H9 (cell line): ENCODE data around the gene SPHK1. TPM values are rescaled to one million over a fixed set of nuclear protein-coding genes. Genes with fewer than 3 reads are reported as not detected.

ENCODE experiments used
- DNase-seq: peaks from one replicate; pipeline ENCODE4 v3.0.0-alpha.2; 2017
- H2AFZ ChIP-seq: one replicate; pipeline ENCODE4 v1.6.1; 2013; ENCODE audit warnings: mild to moderate bottlenecking, low read length, control low read depth, moderate library complexity
- H2AK5ac ChIP-seq: 2 replicates; pipeline ENCODE4 v1.6.1; 2013; ENCODE audit warnings: low read length, control low read depth, mixed read lengths; ENCODE audit not compliant: insufficient read length
- H2BK120ac ChIP-seq: one replicate; pipeline ENCODE4 v1.6.1; 2013; ENCODE audit warnings: low read depth, mild to moderate bottlenecking, low read length, control low read depth, inconsistent platforms; ENCODE audit not compliant: poor library complexity, severe bottlenecking
- H2BK12ac ChIP-seq: 2 replicates; pipeline ENCODE4 v1.6.1; 2013; ENCODE audit warnings: low read length, control low read depth, mixed read lengths, low read depth; ENCODE audit not compliant: insufficient read length
- H2BK15ac ChIP-seq: 2 replicates; pipeline ENCODE4 v1.6.1; 2013; ENCODE audit warnings: low read depth, low read length, control low read depth
- H2BK20ac ChIP-seq: one replicate; pipeline ENCODE4 v1.6.1; 2013; ENCODE audit warnings: low read depth, mild to moderate bottlenecking, low read length, control low read depth, inconsistent platforms; ENCODE audit not compliant: poor library complexity, severe bottlenecking
- H2BK5ac ChIP-seq: 2 replicates; pipeline ENCODE4 v1.6.1; 2013; ENCODE audit warnings: low read length, control low read depth, mixed read lengths; ENCODE audit not compliant: insufficient read length
- H3K14ac ChIP-seq: 2 replicates; pipeline ENCODE4 v1.6.1; 2013; ENCODE audit warnings: low read length, control low read depth; ENCODE audit not compliant: insufficient read depth
- H3K18ac ChIP-seq: 2 replicates; pipeline ENCODE4 v1.6.1; 2013; ENCODE audit warnings: low read depth, mild to moderate bottlenecking, mixed read lengths, low read length, control low read depth; ENCODE audit not compliant: insufficient read length
- H3K23ac ChIP-seq: 2 replicates; pipeline ENCODE4 v1.6.1; 2013; ENCODE audit warnings: low read length, control low read depth, mixed read lengths, low read depth; ENCODE audit not compliant: insufficient read length
- H3K23me2 ChIP-seq: 2 replicates; pipeline ENCODE4 v1.6.1; 2013; ENCODE audit warnings: low read depth, mild to moderate bottlenecking, mixed read lengths, low read length, control low read depth; ENCODE audit not compliant: insufficient read length, poor library complexity, severe bottlenecking
- H3K27ac ChIP-seq: 2 replicates; pipeline ENCODE4 v1.5.1; 2013; ENCODE audit warnings: low read length, control low read depth, mixed read lengths, low read depth; ENCODE audit not compliant: insufficient read length
- H3K27me3 ChIP-seq: 2 replicates; pipeline ENCODE4 v1.6.1; 2013; ENCODE audit warnings: low read length, control low read depth, inconsistent platforms; ENCODE audit not compliant: insufficient read depth
- H3K4ac ChIP-seq: 2 replicates; pipeline ENCODE4 v1.6.1; 2013; ENCODE audit warnings: low read depth, mild to moderate bottlenecking, control low read depth, inconsistent platforms, low read length, moderate library complexity
- H3K4me1 ChIP-seq: 2 replicates; pipeline ENCODE4 v1.6.1; 2013; ENCODE audit warnings: low read length, control low read depth, inconsistent platforms; ENCODE audit not compliant: insufficient read depth
- H3K4me2 ChIP-seq: 2 replicates; pipeline ENCODE4 v1.6.1; 2013; ENCODE audit warnings: low read length, control low read depth, mixed read lengths; ENCODE audit not compliant: insufficient read length, insufficient read depth
- H3K56ac ChIP-seq: 2 replicates; pipeline ENCODE4 v1.6.1; 2013; ENCODE audit warnings: low read depth, mild to moderate bottlenecking, mixed read lengths, low read length, control low read depth; ENCODE audit not compliant: insufficient read length
- H3K79me1 ChIP-seq: 2 replicates; pipeline ENCODE4 v1.6.1; 2013; ENCODE audit warnings: low read depth, mild to moderate bottlenecking, moderate library complexity, low read length, control low read depth, inconsistent platforms; ENCODE audit not compliant: insufficient read depth, poor library complexity, severe bottlenecking
- H3K79me2 ChIP-seq: 2 replicates; pipeline ENCODE4 v1.6.1; 2013; ENCODE audit warnings: low read length, control low read depth, inconsistent platforms; ENCODE audit not compliant: insufficient read depth
- H3K9ac ChIP-seq: 2 replicates; pipeline ENCODE4 v1.6.1; 2013; ENCODE audit warnings: low read length, control low read depth, mixed read lengths; ENCODE audit not compliant: insufficient read length; ENCODE audit errors: extremely low read depth
- H3K9me3 ChIP-seq: one replicate; pipeline ENCODE4 v1.6.1; 2013; ENCODE audit warnings: low read depth, low read length, inconsistent platforms; ENCODE audit not compliant: control insufficient read depth
- H3T11ph ChIP-seq: one replicate; pipeline ENCODE4 v1.6.1; 2013; ENCODE audit warnings: mild to moderate bottlenecking, low read length, control low read depth, inconsistent platforms
- H4K20me1 ChIP-seq: one replicate; pipeline ENCODE4 v1.6.1; 2013; ENCODE audit not compliant: control insufficient read depth, insufficient read length, insufficient read depth
- H4K5ac ChIP-seq: 2 replicates; pipeline ENCODE4 v1.6.1; 2013; ENCODE audit warnings: low read depth, mild to moderate bottlenecking, mixed read lengths, low read length, control low read depth; ENCODE audit not compliant: insufficient read length
- H4K8ac ChIP-seq: replicated peaks from 2 replicates; pipeline ENCODE4 v1.6.1; 2013; ENCODE audit warnings: low read length, control low read depth, mixed read lengths, low read depth; ENCODE audit not compliant: insufficient read length
- H4K91ac ChIP-seq: 2 replicates; pipeline ENCODE4 v1.6.1; 2013; ENCODE audit warnings: low read depth, mild to moderate bottlenecking, moderate library complexity, mixed read lengths, low read length, control low read depth; ENCODE audit not compliant: insufficient read length
- H3K27ac Mint-ChIP-seq, 3 experiments: 2 replicates in 2 of 3; 3 replicates in 1 of 3; pipeline ENCODE4 v1.8.0; 2020 to 2021; ENCODE audit warnings: mixed read lengths in 3 of 3, mild to moderate bottlenecking in 1 of 3, moderate library complexity in 1 of 3
- H3K27me3 Mint-ChIP-seq: 2 replicates; pipeline ENCODE4 v1.8.0; 2021; ENCODE audit warnings: low read depth, mild to moderate bottlenecking, moderate library complexity, mixed read lengths
- H3K36me3 Mint-ChIP-seq, 3 experiments: 2 replicates in 2 of 3; 3 replicates in 1 of 3; pipeline ENCODE4 v1.8.0; 2020 to 2021; ENCODE audit warnings: low read depth in 3 of 3, mixed read lengths in 3 of 3; ENCODE audit not compliant: insufficient read depth in 1 of 3
- H3K4me1 Mint-ChIP-seq, 2 experiments: 2 replicates each; pipeline ENCODE4 v1.8.0; 2020; ENCODE audit warnings: mixed read lengths in 2 of 2
- H3K4me3 Mint-ChIP-seq, 2 experiments: 2 replicates in 1 of 2; 3 replicates in 1 of 2; pipeline ENCODE4 v1.8.0; 2020 to 2021; ENCODE audit warnings: mild to moderate bottlenecking in 2 of 2, mixed read lengths in 2 of 2, moderate library complexity in 1 of 2
- H3K9me3 Mint-ChIP-seq, 2 experiments: 2 replicates in 1 of 2; 3 replicates in 1 of 2; pipeline ENCODE4 v1.8.0; 2020; ENCODE audit warnings: mild to moderate bottlenecking in 2 of 2, mixed read lengths in 2 of 2, moderate library complexity in 1 of 2
- CTCF ChIP-seq: fragments of 200-600 bp; sonication (generic); conservative IDR thresholded peaks from 3 replicates; pipeline ENCODE4 v1.8.0; 2021; ENCODE audit warnings: antibody characterized with exemption, mild to moderate bottlenecking
- WGBS: extraction: QIAGEN DNeasy Blood & Tissue Kit; methylation state at CpG from one replicate; pipeline ENCODE4 v1.1.7; 2013; ENCODE audit warnings: missing lambda C conversion rate, low lambda C conversion rate, mixed read lengths; ENCODE audit not compliant: insufficient read length; ENCODE audit errors: extremely low coverage; 5-methylcytosine and 5-hydroxymethylcytosine counted together
- total RNA-seq: library from RNA; stranded (reverse); gene quantifications from 2 replicates; pipeline ENCODE4 v1.2.1, GENCODE V29; 2021

Gene SPHK1
- total RNA-seq, 1 experiment from 2014 or later = 1.4 TPM

GRCh38 chr17:76399175-76400172 is 15.1 kb downstream of the SPHK1 start:
- Mint-ChIP-seq H3K27ac (peak overlapping the region in 1 of 3 experiments; percentile 53; a peak in 1 of 7 replicates), H3K4me3 (no peak overlapping the region; a peak in 1 of 5 replicates), H3K4me1 (no peaks in the 10 kb centered on the region), H3K36me3 (peaks cover 55 to 89% (median 87%) of the 10 kb centered on the region in 3 experiments; a peak in 6 of 7 replicates), H3K9me3 (no peaks in the 10 kb centered on the region), H3K27me3 (no peaks in the 10 kb centered on the region)
- Histone ChIP-seq H2AFZ (no peak overlapping the region), H3K14ac (no peak overlapping the region), H3K56ac (no peak overlapping the region), H3K18ac (no peak overlapping the region), H3K27me3 (no peaks in the 10 kb centered on the region), H2BK120ac (no peak overlapping the region), H2BK5ac (no peak overlapping the region), H3K9ac (no peak overlapping the region), H2AK5ac (no peak overlapping the region), H3T11ph (no peak overlapping the region), H2BK20ac (no peak overlapping the region), H4K91ac (no peak overlapping the region), H2BK15ac (no peak overlapping the region), H4K5ac (no peak overlapping the region), H3K4me1 (no peaks in the 10 kb centered on the region), H3K23ac (no peak overlapping the region), H3K79me1 (no peaks in the 10 kb centered on the region), H3K4ac (no peak overlapping the region), H3K27ac (no peak overlapping the region), H3K79me2 (no peaks in the 10 kb centered on the region), H4K20me1 (peaks cover 4% of the 10 kb centered on the region), H3K4me2 (no peak overlapping the region), H3K9me3 (no peaks in the 10 kb centered on the region), H3K23me2 (no peaks in the 10 kb centered on the region), H4K8ac (no peak overlapping the region), H2BK12ac (no peak overlapping the region)
- TF ChIP-seq CTCF = no peak
- WGBS = no CpG with 5 or more reads among the region's 33 CpGs
- DNase-seq = no peak
